CD4-positive, alpha-beta T cell (primary cell): ENCODE measurements around the gene CAMK4. TPM values are rescaled to one million over a fixed set of nuclear protein-coding genes. Genes with fewer than 3 reads are reported as not detected.
"Not testable (repeated sequence)": the region's sequence is repeated elsewhere in the genome, so short reads cannot be mapped to it uniquely, and the experiment has no call there.

Experiments
- ATAC-seq: fragments of 200-7000 bp; cut with Tn5 transposase; one replicate; pipeline ENCODE4 v1.10.0; 2022; ENCODE audit warnings: mild to moderate bottlenecking; ENCODE audit not compliant: poor library complexity
- CTCF ChIA-PET: fragments of 350-600 bp; sonication (Branson Sonifier 250); formaldehyde crosslinking; loops from one replicate; lab custom pipeline; 2021; ENCODE audit warnings: antibody characterized with exemption, inconsistent platforms; lab: Charles Lee
- POLR2A ChIA-PET: fragments of 350-600 bp; sonication (Branson Sonifier 250); formaldehyde crosslinking; loops from one replicate; lab custom pipeline; 2021; ENCODE audit warnings: antibody characterized with exemption, inconsistent platforms; lab: Charles Lee
- DNase-seq, 14 experiments: peaks; one replicate each; pipeline ENCODE4 v3.0.0-alpha.2; 2013 to 2020; ENCODE audit warnings: mixed read lengths in 2 of 14
- H3K27ac ChIP-seq, 2 donors: one replicate each; pipeline versions ENCODE4 v1.5.1 to v1.7.0; 2013; ENCODE audit warnings: low read length in 2 of 2, low read depth in 1 of 2, mild to moderate bottlenecking in 1 of 2
- H3K27me3 ChIP-seq, 2 experiments: 1 replicate in 1 of 2; 2 replicates in 1 of 2; pipeline versions ENCODE4 v1.6.1 to v1.7.0; 2013; ENCODE audit warnings: low read length in 2 of 2, control low read depth in 1 of 2, mild to moderate bottlenecking in 1 of 2, moderate library complexity in 1 of 2; ENCODE audit not compliant: insufficient read depth in 2 of 2, control insufficient read depth in 1 of 2
- H3K36me3 ChIP-seq: one replicate; pipeline ENCODE4 v1.6.1; 2013; ENCODE audit warnings: low read length, control low read depth; ENCODE audit not compliant: insufficient read depth
- H3K4me1 ChIP-seq: one replicate; pipeline ENCODE4 v1.6.1; 2013; ENCODE audit warnings: low read length, control low read depth; ENCODE audit not compliant: insufficient read depth
- H3K4me3 ChIP-seq: one replicate; pipeline ENCODE4 v1.5.1; 2013; ENCODE audit warnings: mild to moderate bottlenecking, low read length, moderate library complexity
- H3K9me3 ChIP-seq, 2 experiments: 1 replicate in 1 of 2; 2 replicates in 1 of 2; pipeline versions ENCODE4 v1.6.1 to v1.7.0; 2013; ENCODE audit warnings: low read length in 2 of 2, mild to moderate bottlenecking in 2 of 2, control low read depth in 1 of 2, moderate library complexity in 1 of 2; ENCODE audit not compliant: control insufficient read depth in 1 of 2, insufficient read depth in 1 of 2
- H3K27ac Mint-ChIP-seq: one replicate; pipeline ENCODE4 v1.8.0; 2020; ENCODE audit warnings: mixed read lengths
- H3K27me3 Mint-ChIP-seq: one replicate; pipeline ENCODE4 v1.8.0; 2021; ENCODE audit warnings: mixed read lengths
- H3K36me3 Mint-ChIP-seq: one replicate; pipeline ENCODE4 v1.8.0; 2021; ENCODE audit warnings: low read depth, mixed read lengths
- H3K4me1 Mint-ChIP-seq: one replicate; pipeline ENCODE4 v1.8.0; 2021; ENCODE audit warnings: low read depth, mixed read lengths
- H3K4me3 Mint-ChIP-seq: one replicate; pipeline ENCODE4 v1.8.0; 2020; ENCODE audit warnings: mild to moderate bottlenecking, mixed read lengths
- H3K9me3 Mint-ChIP-seq: one replicate; pipeline ENCODE4 v1.8.0; 2020; ENCODE audit warnings: mixed read lengths
- intact Hi-C, 2 experiments: fragments of 100-400 bp; cut with DNase I in 1 of 2; cut with micrococcal nuclease in 1 of 2; formaldehyde crosslinking; loops; one replicate each; pipeline versions ENCODE4 v1.15.1 to v1.9.0; 2023 to 2025; cut with DNase I, micrococcal nuclease
- total RNA-seq, 174 experiments: library from RNA in 2 of 174; stranded (reverse) in 2 of 174; gene quantifications; one replicate each; pipeline ENCODE4 v1.2.3 and lab custom pipeline; 2021 to 2026
- TF ChIP-seq, protein P1 (sequence below): fragments of 200-600 bp; IDR thresholded peaks from one replicate; pipeline ENCODE4 v1.8.0; 2022; ENCODE audit warnings: antibody characterized with exemption, mild to moderate bottlenecking

CAMK4 gene
- total RNA-seq, 2 experiments from 2014 or later: 202 to 225 TPM

DNA sequence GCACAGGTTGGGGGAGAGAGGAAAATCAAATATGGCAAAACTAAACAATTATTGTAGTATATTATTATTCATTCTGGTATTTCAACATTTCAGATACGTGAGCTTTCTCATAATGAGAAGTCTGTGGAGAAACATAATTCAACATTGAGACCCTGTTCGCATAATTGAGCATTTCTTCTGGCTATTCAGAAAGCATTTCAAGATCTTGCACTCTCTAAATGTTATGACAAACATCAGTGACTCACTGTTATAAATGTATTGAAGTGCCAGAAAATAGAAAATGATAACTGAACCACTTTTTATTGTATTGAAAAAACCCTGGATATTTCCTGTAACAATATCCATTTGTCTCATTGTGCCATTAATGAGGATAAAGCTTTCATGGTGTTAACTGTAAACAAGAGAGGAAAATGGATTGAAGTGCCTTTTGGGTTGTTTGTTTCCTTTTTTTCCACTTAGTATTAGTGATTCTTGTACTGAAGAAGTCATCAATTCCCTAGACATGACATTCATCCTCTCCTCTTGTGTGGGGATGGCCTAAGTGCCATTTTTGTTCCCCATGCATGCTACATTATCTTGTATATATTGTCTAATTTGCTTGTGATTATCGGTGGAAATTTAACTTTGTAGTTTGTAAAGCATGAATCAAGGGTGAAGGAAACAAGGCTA, 124.6 kb downstream of the CAMK4 start:
- CTCF ChIA-PET: interaction anchor here (1.2 kb wide), 1 partner anchor 191 kb away, joined by 3 read pairs; no protein-coding TSS in a partner anchor

DNA sequence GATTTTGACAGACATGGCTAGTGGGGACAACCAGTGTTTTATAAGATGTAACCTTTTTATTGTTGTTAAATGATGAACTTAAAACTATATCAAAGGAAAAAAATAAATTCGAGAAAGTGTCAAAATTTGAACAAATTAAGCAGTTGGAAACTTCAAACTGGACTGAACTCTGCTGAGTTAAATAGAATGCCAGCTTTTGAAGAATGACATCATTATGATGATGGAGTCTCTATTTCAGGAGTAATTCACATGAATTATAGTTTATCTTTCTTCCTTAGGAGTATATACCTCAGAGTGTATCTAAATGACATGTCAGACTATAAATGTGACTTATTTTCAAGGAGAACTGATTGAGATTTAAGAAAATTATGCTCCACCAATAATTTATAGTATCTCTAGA, 125.2 kb downstream of the CAMK4 start:
- Histone ChIP-seq H3K27ac (no peak overlapping the region), H3K27me3 (no peaks in the 10 kb centered on the region), H3K36me3 (peaks cover 45% of the 10 kb centered on the region), H3K4me1 (no peaks in the 10 kb centered on the region), H3K4me3 (no peak overlapping the region), H3K9me3 (no peaks in the 10 kb centered on the region)
- DNase-seq: no peak
- H3K4me3 Mint-ChIP-seq: no peak overlapping the region
- H3K36me3 Mint-ChIP-seq: peaks cover 98% of the 10 kb centered on the region
- intact Hi-C loops: no loop called here
- H3K9me3 Mint-ChIP-seq: peaks cover 4% of the 10 kb centered on the region
- H3K27me3 Mint-ChIP-seq: no peaks in the 10 kb centered on the region
- POLR2A ChIA-PET: no interaction called here
- no peak for ATAC-seq
- TF ChIP-seq, protein P1, sequence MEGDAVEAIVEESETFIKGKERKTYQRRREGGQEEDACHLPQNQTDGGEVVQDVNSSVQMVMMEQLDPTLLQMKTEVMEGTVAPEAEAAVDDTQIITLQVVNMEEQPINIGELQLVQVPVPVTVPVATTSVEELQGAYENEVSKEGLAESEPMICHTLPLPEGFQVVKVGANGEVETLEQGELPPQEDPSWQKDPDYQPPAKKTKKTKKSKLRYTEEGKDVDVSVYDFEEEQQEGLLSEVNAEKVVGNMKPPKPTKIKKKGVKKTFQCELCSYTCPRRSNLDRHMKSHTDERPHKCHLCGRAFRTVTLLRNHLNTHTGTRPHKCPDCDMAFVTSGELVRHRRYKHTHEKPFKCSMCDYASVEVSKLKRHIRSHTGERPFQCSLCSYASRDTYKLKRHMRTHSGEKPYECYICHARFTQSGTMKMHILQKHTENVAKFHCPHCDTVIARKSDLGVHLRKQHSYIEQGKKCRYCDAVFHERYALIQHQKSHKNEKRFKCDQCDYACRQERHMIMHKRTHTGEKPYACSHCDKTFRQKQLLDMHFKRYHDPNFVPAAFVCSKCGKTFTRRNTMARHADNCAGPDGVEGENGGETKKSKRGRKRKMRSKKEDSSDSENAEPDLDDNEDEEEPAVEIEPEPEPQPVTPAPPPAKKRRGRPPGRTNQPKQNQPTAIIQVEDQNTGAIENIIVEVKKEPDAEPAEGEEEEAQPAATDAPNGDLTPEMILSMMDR: no peak
- H3K27ac Mint-ChIP-seq: peak overlapping the region; percentile 59
- peaks cover 80% of the 10 kb centered on the region for H3K4me1 Mint-ChIP-seq
- CTCF ChIA-PET: interaction anchor here (1.2 kb wide), 1 partner anchor 192 kb away, joined by 3 read pairs; no protein-coding TSS in a partner anchor

More for the DNA sequence above, 124.6 kb downstream of the CAMK4 start:
- Histone ChIP-seq H3K4me3 (no peak overlapping the region), H3K9me3 (no peaks in the 10 kb centered on the region), H3K27me3 (no peaks in the 10 kb centered on the region), H3K4me1 (no peaks in the 10 kb centered on the region), H3K36me3 (peaks cover 50% of the 10 kb centered on the region), H3K27ac (no peak overlapping the region)
- intact Hi-C loops: no loop called here
- H3K36me3 Mint-ChIP-seq: peaks cover 98% of the 10 kb centered on the region
- H3K9me3 Mint-ChIP-seq: peaks cover 1% of the 10 kb centered on the region
- TF ChIP-seq, protein P1: no peak
- H3K4me3 Mint-ChIP-seq: no peak overlapping the region
- peaks cover 82% of the 10 kb centered on the region for H3K4me1 Mint-ChIP-seq
- no peak for DNase-seq
- H3K27me3 Mint-ChIP-seq: no peaks in the 10 kb centered on the region
- ATAC-seq: no peak
- H3K27ac Mint-ChIP-seq: peak overlapping the region; percentile 32
- POLR2A ChIA-PET: no interaction called here

DNA sequence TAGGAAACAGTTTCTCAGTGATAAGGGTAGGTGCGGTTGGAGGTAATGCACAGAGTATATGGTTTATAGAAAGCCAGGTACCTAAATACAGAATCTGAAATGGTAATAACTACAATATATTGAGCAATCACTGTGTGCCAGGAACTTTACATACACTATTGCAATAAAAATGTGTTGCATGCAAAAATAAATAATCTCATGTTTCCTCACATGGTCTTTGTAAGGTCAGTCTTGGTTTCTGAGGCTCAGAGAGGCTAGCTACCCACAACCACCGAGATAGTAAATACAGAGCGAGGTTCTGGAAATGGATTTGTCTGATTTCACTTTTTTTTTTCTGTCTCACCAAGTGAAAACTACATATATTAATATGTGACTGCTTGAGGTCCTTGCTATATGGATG, 128.9 kb downstream of the CAMK4 start:
- Mint-ChIP-seq H3K4me1 (peaks cover 64% of the 10 kb centered on the region), H3K27ac (peak overlapping the region; percentile 30), H3K9me3 (peaks cover 5% of the 10 kb centered on the region), H3K27me3 (no peaks in the 10 kb centered on the region), H3K36me3 (peaks cover 83% of the 10 kb centered on the region), H3K4me3 (no peak overlapping the region)
- TF ChIP-seq, protein P1: no peak
- no peaks in the 10 kb centered on the region for H3K9me3 ChIP-seq
- intact Hi-C loops: no loop called here
- no peaks in the 10 kb centered on the region for H3K4me1 ChIP-seq
- ATAC-seq (no peak), DNase-seq (no peak)
- H3K36me3 ChIP-seq: peaks cover 20% of the 10 kb centered on the region
- ChIA-PET CTCF (no interaction called here), POLR2A (no interaction called here)
- no peak overlapping the region for H3K27ac ChIP-seq
- no peak overlapping the region for H3K4me3 ChIP-seq
- no peaks in the 10 kb centered on the region for H3K27me3 ChIP-seq

DNA sequence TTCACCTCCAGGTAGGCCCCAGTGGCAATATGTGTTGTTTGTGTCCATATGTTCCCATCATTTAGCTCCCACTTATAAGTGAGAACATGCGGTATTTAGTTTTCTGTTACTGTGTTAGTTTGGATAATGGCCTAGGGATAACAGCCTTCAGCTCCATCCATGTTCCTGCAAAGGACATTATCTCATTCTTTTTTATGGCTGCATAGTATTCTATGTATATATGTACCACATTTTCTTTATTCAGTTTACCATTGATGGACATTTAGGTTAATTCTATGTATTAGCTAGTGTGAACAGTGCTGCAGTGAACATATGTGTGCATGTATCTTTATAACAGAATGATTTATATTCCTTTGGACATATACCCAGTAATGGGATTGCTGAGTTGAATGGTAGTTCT, 134.5 kb downstream of the CAMK4 start:
- H3K36me3 ChIP-seq: peaks cover 26% of the 10 kb centered on the region
- peaks cover 69% of the 10 kb centered on the region for H3K4me1 Mint-ChIP-seq
- H3K27ac ChIP-seq, H3K9me3 ChIP-seq, POLR2A ChIA-PET, H3K4me3 Mint-ChIP-seq, H3K4me3 ChIP-seq, H3K27me3 ChIP-seq, H3K9me3 Mint-ChIP-seq, H3K27me3 Mint-ChIP-seq, ATAC-seq, H3K4me1 ChIP-seq, intact Hi-C loops, DNase-seq, CTCF ChIA-PET: not testable (repeated sequence)
- peak overlapping the region; percentile 28 for H3K27ac Mint-ChIP-seq
- H3K36me3 Mint-ChIP-seq: peaks cover 68% of the 10 kb centered on the region
